ENCODE data around the gene ALPI. TPM values are rescaled to one million over a fixed set of nuclear protein-coding genes. Genes with fewer than 3 reads are reported as not detected.
"Not testable (repeated sequence)": the region's sequence is repeated elsewhere in the genome, so short reads cannot be mapped to it uniquely, and the experiment has no call there.

Gene ALPI
- not detected for total RNA-seq

DNA sequence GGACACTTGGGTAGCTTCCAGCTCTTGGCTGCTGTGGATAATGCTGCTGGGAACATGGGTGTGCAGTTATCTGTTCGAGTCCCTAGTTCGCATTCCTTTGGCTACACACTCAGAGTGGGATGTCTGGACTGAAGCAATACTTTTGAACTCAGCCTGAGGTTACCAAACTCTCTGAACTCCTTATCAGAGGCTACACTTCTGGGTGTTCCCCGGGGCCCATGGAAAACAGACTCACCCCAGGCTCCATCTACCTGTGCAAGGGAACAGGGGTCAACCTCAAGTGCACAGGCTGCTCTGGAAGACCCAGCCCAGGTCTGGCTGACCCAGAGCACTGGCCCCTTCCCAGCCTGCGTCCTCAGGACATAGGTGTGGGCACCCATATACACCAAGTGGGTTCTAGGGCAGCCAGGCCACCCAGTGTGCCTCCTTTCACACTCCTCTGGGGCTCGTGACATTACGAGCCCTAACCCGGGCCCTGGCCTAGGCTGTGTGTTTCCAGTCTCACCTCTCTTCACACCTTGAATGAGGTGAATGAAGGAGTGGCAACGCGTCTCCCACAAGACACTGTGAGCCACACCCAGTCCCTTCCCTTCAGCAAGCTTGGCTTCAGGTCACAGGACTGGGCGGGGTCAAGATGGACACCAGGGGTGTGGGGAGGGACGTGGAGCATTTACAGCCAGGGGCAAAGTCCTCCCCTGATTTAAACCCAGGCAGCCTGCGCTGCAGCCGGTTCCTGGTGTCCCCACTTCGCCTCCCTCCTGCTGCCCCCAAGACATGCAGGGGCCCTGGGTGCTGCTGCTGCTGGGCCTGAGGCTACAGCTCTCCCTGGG lies at the start of gene ALPI:
TSS of gene ALPI (plus strand) at position 728 of the 830 bp plus-strand sequence. CDS start at position 775, 47 bp downstream.
- no peak for DNase-seq

GRCh38 chr2:232406556-232407310 lies 49.2 kb upstream of the ALPI start, which contains the start of gene ALPG:
TSS of gene ALPG (plus strand) at chr2:232406844. CDS start at chr2:232406895, 51 bp downstream.
- no peak for DNase-seq

DNA sequence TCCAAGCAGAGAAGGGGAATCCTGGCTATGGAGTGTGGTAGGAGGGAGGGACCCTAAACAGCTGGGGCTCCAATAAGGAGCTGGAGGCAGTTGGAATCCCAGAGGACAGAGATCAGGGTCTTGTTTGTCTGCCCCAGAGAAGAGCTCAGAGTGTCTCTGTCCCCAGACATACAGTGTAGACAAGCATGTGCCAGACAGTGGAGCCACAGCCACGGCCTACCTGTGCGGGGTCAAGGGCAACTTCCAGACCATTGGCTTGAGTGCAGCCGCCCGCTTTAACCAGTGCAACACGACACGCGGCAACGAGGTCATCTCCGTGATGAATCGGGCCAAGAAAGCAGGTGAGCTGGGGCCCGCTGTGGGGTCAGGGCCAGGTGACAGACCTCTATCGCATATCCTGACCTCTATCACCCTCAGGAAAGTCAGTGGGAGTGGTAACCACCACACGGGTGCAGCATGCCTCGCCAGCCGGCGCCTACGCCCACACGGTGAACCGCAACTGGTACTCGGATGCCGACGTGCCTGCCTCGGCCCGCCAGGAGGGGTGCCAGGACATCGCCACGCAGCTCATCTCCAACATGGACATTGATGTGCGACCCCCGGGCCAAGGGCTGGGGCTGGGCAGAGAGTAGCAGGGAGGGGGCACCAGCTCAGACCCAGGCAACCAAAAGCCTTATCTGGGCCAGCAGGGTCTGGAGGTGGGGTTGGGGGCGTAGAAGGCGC lies 48.4 kb upstream of the ALPI start:
- DNase-seq: not testable (repeated sequence)

- not testable (repeated sequence) for DNase-seq
Observed at GRCh38 chr2:232408269-232408668, 47.7 kb upstream of the ALPI start.

DNA sequence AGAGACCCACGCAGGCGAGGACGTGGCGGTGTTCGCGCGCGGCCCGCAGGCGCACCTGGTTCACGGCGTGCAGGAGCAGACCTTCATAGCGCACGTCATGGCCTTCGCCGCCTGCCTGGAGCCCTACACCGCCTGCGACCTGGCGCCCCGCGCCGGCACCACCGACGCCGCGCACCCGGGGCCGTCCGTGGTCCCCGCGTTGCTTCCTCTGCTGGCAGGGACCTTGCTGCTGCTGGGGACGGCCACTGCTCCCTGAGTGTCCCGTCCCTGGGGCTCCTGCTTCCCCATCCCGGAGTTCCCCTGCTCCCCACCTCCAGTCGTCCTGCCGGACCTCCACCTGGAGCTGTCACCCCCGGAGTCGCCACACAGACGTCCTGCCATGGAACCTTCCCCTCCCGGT lies 46.3 kb upstream of the ALPI start:
- not testable (repeated sequence) for DNase-seq

GRCh38 chr2:232410238-232410900 lies 45.6 kb upstream of the ALPI start:
- DNase-seq: no peak

- no peak for DNase-seq
Observed at GRCh38 chr2:232411901-232412629, 43.9 kb upstream of the ALPI start.

GRCh38 chr2:232412986-232413385 lies 43.0 kb upstream of the ALPI start:
- no peak for DNase-seq

GRCh38 chr2:232415138-232415690 lies 40.7 kb upstream of the ALPI start:
- no peak for DNase-seq

GRCh38 chr2:232415736-232416520 lies 40.0 kb upstream of the ALPI start:
- DNase-seq: no peak

- no peak for DNase-seq
Observed at GRCh38 chr2:232416521-232417470, 39.2 kb upstream of the ALPI start.

GRCh38 chr2:232417489-232417888 lies 38.5 kb upstream of the ALPI start:
- DNase-seq: no peak

DNA sequence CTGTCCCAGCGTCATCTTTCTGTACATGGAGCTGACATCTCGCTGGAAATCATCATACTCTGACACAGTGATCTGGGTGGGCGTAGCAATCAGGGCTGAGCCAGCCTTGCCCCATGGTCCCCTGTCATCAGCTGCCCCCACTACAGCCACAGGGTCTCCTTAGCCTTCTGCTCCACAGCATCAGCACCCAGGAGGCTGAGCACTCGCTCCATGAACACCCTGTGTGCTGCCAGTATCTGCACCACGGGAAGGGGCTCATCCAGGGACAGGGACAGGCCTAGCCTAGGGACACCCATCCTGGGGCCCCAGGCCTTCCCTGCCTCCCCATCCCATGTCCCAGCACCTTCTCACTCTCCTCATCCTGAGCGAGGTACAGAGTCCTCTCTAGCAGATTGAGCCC lies 37.9 kb upstream of the ALPI start:
- no peak for DNase-seq

GRCh38 chr2:232418466-232419244 lies 37.3 kb upstream of the ALPI start:
- DNase-seq: no peak

DNA sequence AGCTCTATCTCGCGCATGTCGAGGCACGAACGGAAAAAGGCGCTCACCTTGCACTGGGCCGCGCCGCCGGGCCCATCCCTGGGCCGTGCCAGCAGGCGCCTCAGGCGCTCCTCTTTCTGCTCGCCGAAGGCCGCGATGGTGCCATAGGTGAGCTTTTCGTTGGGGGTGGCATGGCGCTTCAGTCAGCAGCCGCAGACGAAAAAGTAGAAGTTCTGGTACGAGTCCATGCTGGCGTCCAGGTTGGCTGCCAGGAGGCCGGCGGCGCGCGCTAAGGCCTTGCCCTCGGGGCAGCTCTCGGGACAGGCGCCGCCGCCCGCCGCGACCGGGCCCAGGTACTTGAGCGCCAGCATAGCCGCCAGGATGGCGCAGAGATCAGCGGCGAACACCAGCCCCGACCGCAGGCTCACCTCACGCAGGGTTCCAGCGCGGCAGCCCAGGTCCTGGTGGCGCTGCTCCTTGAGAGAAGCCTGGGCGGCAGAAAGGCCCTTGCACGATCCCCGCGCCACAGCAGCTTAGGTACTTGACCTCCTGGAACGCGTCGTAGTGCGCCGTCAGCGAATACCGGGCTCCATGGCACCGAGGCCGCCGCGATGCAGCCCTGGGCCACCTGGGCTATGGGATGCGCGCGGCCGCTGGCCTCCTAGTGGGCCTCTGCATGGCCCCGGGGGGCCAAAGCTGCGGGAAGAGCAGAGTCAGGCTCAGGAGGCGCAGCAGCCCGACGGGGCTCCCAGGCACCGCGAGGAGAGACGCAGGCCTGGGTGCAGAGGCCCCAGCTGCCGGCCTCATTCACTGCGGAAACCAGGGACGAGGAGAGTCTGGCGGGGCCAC lies 36.5 kb upstream of the ALPI start:
- no peak for DNase-seq

GRCh38 chr2:232420073-232420454 lies 35.9 kb upstream of the ALPI start:
- DNase-seq: no peak

- DNase-seq: no peak
Observed at GRCh38 chr2:232420463-232421188, 35.3 kb upstream of the ALPI start.

All from effector CD4-positive, alpha-beta T cell (primary cell).